ENCODE results near the gene FGF4. TPM values are rescaled to one million over a fixed set of nuclear protein-coding genes. Genes with fewer than 3 reads are reported as not detected.

FGF4 gene
- total and polyA plus RNA-seq, 8 donors, result not detected

DNA sequence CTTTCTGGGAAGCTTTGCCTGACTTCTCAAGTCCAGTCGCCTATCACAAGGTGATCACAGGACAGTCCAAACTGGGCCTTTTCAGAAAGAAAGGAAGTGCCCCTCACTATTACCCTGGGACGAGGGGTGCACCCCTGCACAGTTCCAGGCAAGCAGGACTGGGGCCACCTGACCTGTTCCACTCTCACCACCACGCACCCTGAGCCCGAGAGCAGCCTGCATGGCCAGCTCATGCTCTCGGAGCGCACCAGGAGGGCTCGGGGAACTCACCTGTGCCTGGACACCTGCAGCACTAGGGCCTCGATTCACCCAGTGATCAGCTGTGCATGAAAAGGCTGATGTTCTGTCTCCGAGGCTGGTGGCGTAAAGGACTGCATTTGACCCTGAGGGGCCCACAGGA is 12.8 kb upstream of the FGF4 start:
- intact Hi-C loops (cut with DNase I), result no loop called here
- no peaks in the 10 kb centered on the region for H3K36me3 ChIP-seq
- H3K4me1 ChIP-seq, result no peaks in the 10 kb centered on the region
- no peak overlapping the region for H3K27ac ChIP-seq
- H3K9me3 ChIP-seq, result no peaks in the 10 kb centered on the region
- no peak overlapping the region for H3K4me3 ChIP-seq
- TF ChIP-seq, protein P1, sequence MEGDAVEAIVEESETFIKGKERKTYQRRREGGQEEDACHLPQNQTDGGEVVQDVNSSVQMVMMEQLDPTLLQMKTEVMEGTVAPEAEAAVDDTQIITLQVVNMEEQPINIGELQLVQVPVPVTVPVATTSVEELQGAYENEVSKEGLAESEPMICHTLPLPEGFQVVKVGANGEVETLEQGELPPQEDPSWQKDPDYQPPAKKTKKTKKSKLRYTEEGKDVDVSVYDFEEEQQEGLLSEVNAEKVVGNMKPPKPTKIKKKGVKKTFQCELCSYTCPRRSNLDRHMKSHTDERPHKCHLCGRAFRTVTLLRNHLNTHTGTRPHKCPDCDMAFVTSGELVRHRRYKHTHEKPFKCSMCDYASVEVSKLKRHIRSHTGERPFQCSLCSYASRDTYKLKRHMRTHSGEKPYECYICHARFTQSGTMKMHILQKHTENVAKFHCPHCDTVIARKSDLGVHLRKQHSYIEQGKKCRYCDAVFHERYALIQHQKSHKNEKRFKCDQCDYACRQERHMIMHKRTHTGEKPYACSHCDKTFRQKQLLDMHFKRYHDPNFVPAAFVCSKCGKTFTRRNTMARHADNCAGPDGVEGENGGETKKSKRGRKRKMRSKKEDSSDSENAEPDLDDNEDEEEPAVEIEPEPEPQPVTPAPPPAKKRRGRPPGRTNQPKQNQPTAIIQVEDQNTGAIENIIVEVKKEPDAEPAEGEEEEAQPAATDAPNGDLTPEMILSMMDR (IDR thresholded peaks at IDR 0.05), result no peak
- peaks cover 0 to 28% of the 10 kb centered on the region in 2 donors for H3K27me3 ChIP-seq
- ATAC-seq (no peak), DNase-seq (peak in 1 of 4 donors; percentile 68)

DNA sequence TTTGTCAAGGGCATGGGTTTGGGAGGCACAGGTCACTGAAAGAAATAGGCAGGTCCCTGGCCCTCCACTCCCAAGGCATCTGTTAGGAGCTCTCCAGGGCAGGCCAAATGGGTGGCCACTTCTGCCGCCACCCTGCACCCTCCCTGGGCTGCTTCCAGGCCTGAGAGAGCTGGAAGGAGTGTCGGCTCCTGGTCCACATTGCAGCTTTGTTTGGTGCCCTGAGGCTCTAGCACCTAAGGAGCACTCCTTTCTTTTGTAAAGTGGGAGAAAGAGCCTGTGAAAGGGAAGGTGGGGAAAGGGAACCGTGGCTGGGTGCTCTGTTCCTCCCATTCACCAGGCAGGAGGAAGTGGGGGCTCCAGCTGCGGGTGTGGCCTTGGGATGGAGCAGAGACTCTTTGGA is 12.3 kb upstream of the FGF4 start:
- intact Hi-C loops (cut with DNase I), result no loop called here
- Histone ChIP-seq H3K27me3 (peaks cover 0 to 28% of the 10 kb centered on the region in 2 donors), H3K4me3 (no peak overlapping the region), H3K27ac (no peak overlapping the region), H3K9me3 (no peaks in the 10 kb centered on the region), H3K36me3 (no peaks in the 10 kb centered on the region), H3K4me1 (no peaks in the 10 kb centered on the region)
- TF ChIP-seq, protein P1 (IDR thresholded peaks at IDR 0.05), result no peak
- ATAC-seq, result no peak
- DNase-seq, result peak in 1 of 4 donors; percentile 30

DNA sequence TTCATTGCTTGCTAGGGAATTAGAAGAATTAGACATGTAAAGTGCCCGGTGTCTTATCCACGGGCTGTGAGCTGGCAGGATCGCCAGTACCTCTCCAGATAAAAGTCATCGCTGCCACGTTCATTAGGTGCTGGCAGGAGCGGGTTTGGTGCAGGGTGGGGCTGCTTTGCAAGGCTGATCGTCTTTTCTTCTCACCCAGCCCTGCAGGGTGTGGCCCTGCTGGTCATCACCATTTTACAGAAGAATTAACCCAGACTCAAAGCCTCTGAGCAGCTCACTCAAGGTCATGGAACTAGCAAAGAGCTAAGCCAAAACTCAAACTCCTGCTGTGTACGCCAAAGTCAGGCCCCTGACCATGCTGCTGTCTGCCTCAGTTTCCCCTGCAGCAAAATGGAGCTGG is 6.1 kb upstream of the FGF4 start:
- no peaks in the 10 kb centered on the region for H3K36me3 ChIP-seq
- ATAC-seq, result no peak
- peak in 1 of 4 donors; percentile 30 for DNase-seq

DNA sequence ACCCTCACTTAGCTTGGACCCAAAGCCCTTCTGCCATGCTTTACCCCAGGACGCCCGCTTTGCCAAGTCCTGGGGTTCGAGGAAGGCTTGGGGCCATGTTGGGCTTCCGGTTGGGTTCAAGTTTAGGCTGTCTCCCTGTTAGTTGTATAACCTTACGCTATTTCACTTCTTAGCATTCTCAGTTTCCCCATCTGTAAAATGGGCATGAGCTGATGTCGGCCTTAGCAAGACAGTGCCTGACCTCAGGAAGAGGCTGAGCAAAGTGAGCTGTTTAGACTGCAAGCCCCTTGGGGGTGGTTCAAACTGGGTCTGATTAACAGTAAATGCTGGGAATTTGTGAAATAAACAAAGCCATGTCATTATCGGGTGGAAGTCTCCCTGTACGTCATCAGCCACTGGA is 3.2 kb upstream of the FGF4 start:
- Histone ChIP-seq H3K27ac (no peak overlapping the region), H3K9me3 (no peaks in the 10 kb centered on the region), H3K27me3 (peaks cover 30 to 66% of the 10 kb centered on the region in 2 donors), H3K4me3 (no peak overlapping the region), H3K36me3 (no peaks in the 10 kb centered on the region), H3K4me1 (no peaks in the 10 kb centered on the region)
- no peak for DNase-seq
- TF ChIP-seq, protein P1 (IDR thresholded peaks at IDR 0.05), result no peak
- intact Hi-C loops (cut with DNase I), result no loop called here
- ATAC-seq, result no peak

More for the DNA sequence above, 6.1 kb upstream of the FGF4 start:
- H3K4me3 ChIP-seq, result no peak overlapping the region
- H3K27ac ChIP-seq, result no peak overlapping the region
- H3K27me3 ChIP-seq, result peaks cover 1 to 38% of the 10 kb centered on the region in 2 donors
- TF ChIP-seq, protein P1 (IDR thresholded peaks at IDR 0.05), result no peak
- no peaks in the 10 kb centered on the region for H3K4me1 ChIP-seq
- H3K9me3 ChIP-seq, result no peaks in the 10 kb centered on the region
- intact Hi-C loops (cut with DNase I), result no loop called here

DNA sequence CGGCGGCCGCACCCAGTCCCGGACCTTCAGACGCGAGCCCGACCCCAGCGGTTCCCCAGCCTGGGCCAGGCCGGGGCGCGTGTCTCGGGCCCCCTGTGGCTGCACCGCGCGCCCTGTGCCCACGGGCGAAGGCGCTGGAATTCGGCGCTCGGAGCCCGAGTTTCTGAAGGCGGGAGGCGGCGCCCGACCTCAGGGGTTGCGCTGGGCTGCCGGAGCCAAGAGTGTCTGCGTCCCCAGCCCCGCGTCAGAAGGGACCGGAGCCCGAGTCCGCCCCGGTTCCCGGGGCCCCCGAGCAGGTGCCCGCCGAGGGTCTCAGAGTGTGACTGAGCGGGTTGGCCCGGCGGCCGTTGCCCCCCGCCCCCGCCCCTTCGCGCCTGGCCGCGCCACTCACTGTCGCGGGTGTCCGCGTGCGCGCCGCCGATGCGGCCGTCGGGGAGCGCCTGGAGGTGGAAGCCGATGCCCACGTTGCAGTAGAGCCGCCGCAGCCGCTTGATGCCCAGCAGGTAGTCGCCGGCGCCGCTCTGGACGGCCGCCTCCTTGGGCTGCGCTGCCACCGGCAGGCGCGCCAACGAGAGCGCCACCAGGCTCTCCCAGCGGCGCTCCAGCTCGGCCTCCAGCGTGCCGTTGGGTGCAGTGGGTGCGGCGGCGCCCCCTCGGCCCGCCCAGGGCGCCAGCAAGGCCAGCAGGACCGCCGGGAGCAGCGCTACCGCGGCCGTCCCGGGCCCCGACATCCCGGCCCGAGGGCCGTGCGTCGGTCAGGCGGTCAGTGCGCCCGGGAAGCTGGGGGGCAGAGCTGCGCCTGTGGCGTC is 583 bp downstream of the FGF4 start:
- Histone ChIP-seq H3K27ac (no peak overlapping the region), H3K9me3 (no peaks in the 10 kb centered on the region), H3K4me1 (no peaks in the 10 kb centered on the region), H3K36me3 (no peaks in the 10 kb centered on the region), H3K4me3 (no peak overlapping the region), H3K27me3 (peaks cover 56 to 96% of the 10 kb centered on the region in 2 donors)
- TF ChIP-seq, protein P1 (IDR thresholded peaks at IDR 0.05), result no peak
- no peak for ATAC-seq
- intact Hi-C loops (cut with DNase I), result no loop called here
- DNase-seq, result peak in 1 of 4 donors; percentile 64
